Stimulated activated CD4-positive, alpha-beta T cell treated with anti-CD3 and anti-CD28 coated beads, Interleukin-2, amount 100 ng/mL, for 4 hours (primary cell): ENCODE results near the gene CUTA.

Experiments used
- DNase-seq: peaks from one replicate; pipeline ENCODE4 v3.0.0-alpha.2; 2020; ENCODE audit warnings: low read depth

Gene CUTA

GRCh38 chr6:33439956-33440648 lies 22.2 kb upstream of the CUTA start:
- no peak for DNase-seq

GRCh38 chr6:33438978-33439594 lies 21.2 kb upstream of the CUTA start:
- DNase-seq, result no peak

- DNase-seq, result no peak
Measured at GRCh38 chr6:33437666-33438065, 19.8 kb upstream of the CUTA start.

- no peak for DNase-seq
Measured at GRCh38 chr6:33434961-33435360, 17.1 kb upstream of the CUTA start.

- DNase-seq, result no peak
Measured at GRCh38 chr6:33433544-33434191, 15.8 kb upstream of the CUTA start.

GRCh38 chr6:33433001-33433543 lies 15.2 kb upstream of the CUTA start:
- no peak for DNase-seq

- no peak for DNase-seq
Measured at GRCh38 chr6:33432546-33432945, 14.6 kb upstream of the CUTA start.

- DNase-seq, result no peak
Measured at GRCh38 chr6:33431880-33432541, 14.1 kb upstream of the CUTA start.

- DNase-seq, result peak; percentile 63
Measured at GRCh38 chr6:33430991-33431879, 13.3 kb upstream of the CUTA start.

GRCh38 chr6:33430334-33430733 lies 12.4 kb upstream of the CUTA start:
- DNase-seq, result no peak

- no peak for DNase-seq
Measured at GRCh38 chr6:33429750-33430052, 11.8 kb upstream of the CUTA start.

GRCh38 chr6:33428966-33429749 lies 11.3 kb upstream of the CUTA start:
- no peak for DNase-seq

GRCh38 chr6:33428224-33428965 lies 10.5 kb upstream of the CUTA start:
- no peak for DNase-seq

- DNase-seq, result peak; percentile 63
Measured at GRCh38 chr6:33427585-33428223, 9.8 kb upstream of the CUTA start.

GRCh38 chr6:33426590-33427511 lies 8.9 kb upstream of the CUTA start:
- no peak for DNase-seq

- DNase-seq, result peak; percentile 76
Measured at GRCh38 chr6:33425668-33426577, 8.0 kb upstream of the CUTA start.

GRCh38 chr6:33424855-33425667 lies 7.2 kb upstream of the CUTA start:
- no peak for DNase-seq
